Neural cell (in vitro differentiated cells): ENCODE measurements around the gene SPTSSB. TPM values are rescaled to one million over a fixed set of nuclear protein-coding genes. Genes with fewer than 3 reads are reported as not detected.

Source experiments
- H2AFZ ChIP-seq: fragments of 200-600, 300-800 bp; sonication (generic), shearing (Covaris generic); 2 replicates; pipeline ENCODE4 v1.6.0; 2014; ENCODE audit warnings: low read depth, mild to moderate bottlenecking, antibody characterized with exemption, low read length, moderate library complexity
- H3F3A ChIP-seq: fragments of 200-600 bp; shearing (Covaris generic); 2 replicates; pipeline ENCODE4 v1.6.1; 2016; ENCODE audit warnings: mild to moderate bottlenecking, moderate library complexity, mixed read lengths, antibody characterized with exemption, low read length; ENCODE audit not compliant: insufficient read depth, poor library complexity, severe bottlenecking
- H3K27ac ChIP-seq: fragments of 200-600, 300-800 bp; sonication (generic), shearing (Covaris generic); 2 replicates; pipeline ENCODE4 v1.5.1; 2014; ENCODE audit warnings: mild to moderate bottlenecking, low read length, moderate library complexity
- H3K27me3 ChIP-seq: fragments of 300-800, 200-600 bp; sonication (generic), shearing (Covaris generic); 2 replicates; pipeline ENCODE4 v1.6.0; 2014; ENCODE audit warnings: mild to moderate bottlenecking, low read depth, low read length, moderate library complexity; ENCODE audit not compliant: insufficient read depth
- H3K36me3 ChIP-seq: fragments of 300-800, 200-600 bp; sonication (generic), shearing (Covaris generic); 2 replicates; pipeline ENCODE4 v1.5.1; 2014; ENCODE audit warnings: mild to moderate bottlenecking, antibody characterized with exemption, low read length, moderate library complexity; ENCODE audit not compliant: insufficient read depth
- H3K4me2 ChIP-seq: fragments of 300-800, 200-600 bp; sonication (generic), shearing (Covaris generic); 2 replicates; pipeline ENCODE4 v1.6.0; 2014; ENCODE audit warnings: mild to moderate bottlenecking, low read length
- H3K4me3 ChIP-seq: fragments of 300-800, 200-600 bp; sonication (generic), shearing (Covaris generic); 2 replicates; pipeline ENCODE4 v1.5.1; 2014; ENCODE audit warnings: mild to moderate bottlenecking, low read length, moderate library complexity
- H3K79me2 ChIP-seq: fragments of 200-600 bp; shearing (Covaris generic); replicated peaks from 2 replicates; pipeline ENCODE4 v1.6.0; 2014; ENCODE audit warnings: mild to moderate bottlenecking, low read length, moderate library complexity; ENCODE audit not compliant: insufficient read depth
- H3K9ac ChIP-seq: fragments of 300-800, 200-600 bp; sonication (generic), shearing (Covaris generic); 2 replicates; pipeline ENCODE4 v1.6.1; 2016; ENCODE audit warnings: mild to moderate bottlenecking, low read length, mixed read lengths
- H3K9me2 ChIP-seq: fragments of 200-600 bp; shearing (Covaris generic); 2 replicates; pipeline ENCODE4 v1.6.1; 2016; ENCODE audit warnings: mild to moderate bottlenecking, low read length, mixed read lengths; ENCODE audit not compliant: insufficient read depth
- H3K9me3 ChIP-seq: fragments of 200-600, 300-800 bp; sonication (generic), shearing (Covaris generic); 2 replicates; pipeline ENCODE4 v1.6.1; 2016; ENCODE audit warnings: mild to moderate bottlenecking, mixed run types, low read length, moderate library complexity, mixed read lengths
- H4K20me1 ChIP-seq: fragments of 200-600 bp; shearing (Covaris generic); 2 replicates; pipeline ENCODE4 v1.6.1; 2016; ENCODE audit warnings: mild to moderate bottlenecking, mixed run types; ENCODE audit not compliant: insufficient read depth
- EP300 ChIP-seq: fragments of 450-650 bp; conservative IDR thresholded peaks from 2 replicates; pipeline ENCODE4 v1.6.1; 2014; ENCODE audit warnings: antibody characterized with exemption, mild to moderate bottlenecking, moderate library complexity; ENCODE audit not compliant: poor library complexity, severe bottlenecking
- EZH2 ChIP-seq: fragments of 200-600, 300-800 bp; shearing (Covaris generic), sonication (generic); IDR thresholded peaks from 2 replicates; pipeline ENCODE4 v1.6.1; 2014; ENCODE audit warnings: antibody characterized with exemption, low read length, borderline replicate concordance, mild to moderate bottlenecking; ENCODE audit not compliant: insufficient read depth, poor library complexity, severe bottlenecking
- MXI1 ChIP-seq: fragments of 450-650 bp; conservative IDR thresholded peaks from 2 replicates; pipeline ENCODE4 v1.6.1; 2014; ENCODE audit warnings: antibody characterized with exemption, mild to moderate bottlenecking; ENCODE audit not compliant: poor library complexity, severe bottlenecking
- POLR2AphosphoS5 ChIP-seq: IDR thresholded peaks from 2 replicates; pipeline ENCODE4 v1.6.1; 2012
- RAD21 ChIP-seq: fragments of 450-650 bp; conservative IDR thresholded peaks from 2 replicates; pipeline ENCODE4 v1.6.1; 2014; ENCODE audit warnings: antibody characterized with exemption, mild to moderate bottlenecking, moderate library complexity
- SMC3 ChIP-seq: fragments of 450-650 bp; conservative IDR thresholded peaks from 2 replicates; pipeline ENCODE4 v1.6.1; 2014; ENCODE audit warnings: antibody characterized with exemption, mild to moderate bottlenecking, moderate library complexity; ENCODE audit not compliant: poor library complexity
- TAF1 ChIP-seq: IDR thresholded peaks from 2 replicates; pipeline ENCODE4 v1.6.1; 2012; ENCODE audit warnings: low read depth
- polyA plus RNA-seq: library from polyadenylated mRNA; depleted of rRNA; stranded (reverse); fragments of >200 nt; gene quantifications from 2 replicates; pipeline ENCODE4 v1.2.3, GENCODE V29; 2014
- TF ChIP-seq, protein P1 (sequence below): fragments of 450-650 bp; IDR thresholded peaks from 2 replicates; pipeline ENCODE4 v1.5.1; 2014; ENCODE audit warnings: antibody characterized with exemption, mild to moderate bottlenecking, moderate library complexity; ENCODE audit not compliant: poor library complexity, severe bottlenecking
- TF ChIP-seq, protein P2 (sequence below): IDR thresholded peaks from 2 replicates; pipeline ENCODE4 v1.6.1; 2012; ENCODE audit warnings: borderline replicate concordance

SPTSSB gene
- polyA plus RNA-seq, 1 donor from 2014 or later = 0.71 TPM

DNA sequence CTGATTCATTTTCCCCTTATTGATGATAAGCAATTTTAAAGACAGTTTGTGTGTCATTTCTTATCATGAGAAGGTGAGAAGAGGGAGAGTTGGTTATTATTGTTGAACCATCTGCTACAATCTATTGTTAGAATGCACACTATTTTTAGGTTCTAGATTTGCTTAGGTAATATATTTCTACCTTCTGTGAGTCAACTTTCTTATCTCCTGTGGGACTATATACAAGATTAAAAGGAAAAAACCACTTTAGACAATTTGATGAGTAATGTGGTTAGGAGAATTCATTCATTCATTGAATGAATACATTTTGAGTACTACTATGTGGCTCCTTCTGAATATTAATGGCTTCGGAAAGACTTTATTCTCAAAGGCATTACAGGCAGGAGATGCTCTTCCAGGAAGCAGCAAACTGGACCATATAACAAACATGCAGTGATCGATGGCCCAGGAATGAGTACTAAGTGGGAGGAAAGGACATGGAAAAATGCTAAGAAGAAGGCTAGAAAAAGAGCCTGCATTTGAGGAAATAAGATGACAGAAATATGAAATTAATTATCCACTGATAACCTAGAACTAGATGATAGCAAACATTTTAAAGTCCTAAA, 22.4 kb downstream of the SPTSSB start:
- Histone ChIP-seq H3K4me2 (no peak overlapping the region), H3K9ac (no peak overlapping the region), H3F3A (no peaks in the 10 kb centered on the region), H3K4me3 (no peak overlapping the region), H4K20me1 (no peaks in the 10 kb centered on the region), H3K9me2 (no peaks in the 10 kb centered on the region), H3K79me2 (no peaks in the 10 kb centered on the region), H3K9me3 (no peaks in the 10 kb centered on the region), H3K36me3 (no peaks in the 10 kb centered on the region), H2AFZ (no peak overlapping the region), H3K27me3 (no peaks in the 10 kb centered on the region), H3K27ac (no peak overlapping the region)
- TF ChIP-seq, protein P1, sequence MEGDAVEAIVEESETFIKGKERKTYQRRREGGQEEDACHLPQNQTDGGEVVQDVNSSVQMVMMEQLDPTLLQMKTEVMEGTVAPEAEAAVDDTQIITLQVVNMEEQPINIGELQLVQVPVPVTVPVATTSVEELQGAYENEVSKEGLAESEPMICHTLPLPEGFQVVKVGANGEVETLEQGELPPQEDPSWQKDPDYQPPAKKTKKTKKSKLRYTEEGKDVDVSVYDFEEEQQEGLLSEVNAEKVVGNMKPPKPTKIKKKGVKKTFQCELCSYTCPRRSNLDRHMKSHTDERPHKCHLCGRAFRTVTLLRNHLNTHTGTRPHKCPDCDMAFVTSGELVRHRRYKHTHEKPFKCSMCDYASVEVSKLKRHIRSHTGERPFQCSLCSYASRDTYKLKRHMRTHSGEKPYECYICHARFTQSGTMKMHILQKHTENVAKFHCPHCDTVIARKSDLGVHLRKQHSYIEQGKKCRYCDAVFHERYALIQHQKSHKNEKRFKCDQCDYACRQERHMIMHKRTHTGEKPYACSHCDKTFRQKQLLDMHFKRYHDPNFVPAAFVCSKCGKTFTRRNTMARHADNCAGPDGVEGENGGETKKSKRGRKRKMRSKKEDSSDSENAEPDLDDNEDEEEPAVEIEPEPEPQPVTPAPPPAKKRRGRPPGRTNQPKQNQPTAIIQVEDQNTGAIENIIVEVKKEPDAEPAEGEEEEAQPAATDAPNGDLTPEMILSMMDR = no peak

DNA sequence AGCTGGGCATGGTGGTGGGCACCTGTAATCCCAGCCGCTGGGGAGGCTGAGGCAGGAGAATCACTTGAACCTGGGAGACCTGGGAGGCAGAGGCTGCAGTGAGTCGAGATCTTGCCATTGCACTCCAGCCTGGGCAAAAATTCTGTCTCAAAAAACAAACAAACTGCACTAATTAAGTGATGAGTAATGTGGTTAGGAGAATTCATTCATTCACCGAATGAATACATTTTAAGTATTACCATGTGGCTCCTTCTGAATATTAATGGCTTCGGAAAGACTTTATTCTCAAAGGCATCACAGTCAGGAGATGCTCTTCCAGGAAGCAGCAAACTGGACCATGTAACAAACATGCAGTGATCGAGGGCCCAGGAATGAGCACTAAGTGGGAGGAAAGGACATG, 23.6 kb downstream of the SPTSSB start:
- no peak overlapping the region for H2AFZ ChIP-seq
- no peaks in the 10 kb centered on the region for H3K9me2 ChIP-seq
- H3K79me2 ChIP-seq = no peaks in the 10 kb centered on the region
- H3K4me2 ChIP-seq = no peak overlapping the region
- TF ChIP-seq, protein P2, sequence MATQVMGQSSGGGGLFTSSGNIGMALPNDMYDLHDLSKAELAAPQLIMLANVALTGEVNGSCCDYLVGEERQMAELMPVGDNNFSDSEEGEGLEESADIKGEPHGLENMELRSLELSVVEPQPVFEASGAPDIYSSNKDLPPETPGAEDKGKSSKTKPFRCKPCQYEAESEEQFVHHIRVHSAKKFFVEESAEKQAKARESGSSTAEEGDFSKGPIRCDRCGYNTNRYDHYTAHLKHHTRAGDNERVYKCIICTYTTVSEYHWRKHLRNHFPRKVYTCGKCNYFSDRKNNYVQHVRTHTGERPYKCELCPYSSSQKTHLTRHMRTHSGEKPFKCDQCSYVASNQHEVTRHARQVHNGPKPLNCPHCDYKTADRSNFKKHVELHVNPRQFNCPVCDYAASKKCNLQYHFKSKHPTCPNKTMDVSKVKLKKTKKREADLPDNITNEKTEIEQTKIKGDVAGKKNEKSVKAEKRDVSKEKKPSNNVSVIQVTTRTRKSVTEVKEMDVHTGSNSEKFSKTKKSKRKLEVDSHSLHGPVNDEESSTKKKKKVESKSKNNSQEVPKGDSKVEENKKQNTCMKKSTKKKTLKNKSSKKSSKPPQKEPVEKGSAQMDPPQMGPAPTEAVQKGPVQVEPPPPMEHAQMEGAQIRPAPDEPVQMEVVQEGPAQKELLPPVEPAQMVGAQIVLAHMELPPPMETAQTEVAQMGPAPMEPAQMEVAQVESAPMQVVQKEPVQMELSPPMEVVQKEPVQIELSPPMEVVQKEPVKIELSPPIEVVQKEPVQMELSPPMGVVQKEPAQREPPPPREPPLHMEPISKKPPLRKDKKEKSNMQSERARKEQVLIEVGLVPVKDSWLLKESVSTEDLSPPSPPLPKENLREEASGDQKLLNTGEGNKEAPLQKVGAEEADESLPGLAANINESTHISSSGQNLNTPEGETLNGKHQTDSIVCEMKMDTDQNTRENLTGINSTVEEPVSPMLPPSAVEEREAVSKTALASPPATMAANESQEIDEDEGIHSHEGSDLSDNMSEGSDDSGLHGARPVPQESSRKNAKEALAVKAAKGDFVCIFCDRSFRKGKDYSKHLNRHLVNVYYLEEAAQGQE = no peak
- no peak for TF ChIP-seq TAF1
- no peak for TF ChIP-seq EZH2
- no peak for TF ChIP-seq POLR2AphosphoS5
- no peak for TF ChIP-seq SMC3
- TF ChIP-seq, protein P1 = no peak
- no peak for TF ChIP-seq EP300
- no peak for TF ChIP-seq RAD21
- no peak for TF ChIP-seq MXI1
- no peaks in the 10 kb centered on the region for H3K27me3 ChIP-seq
- H3K9ac ChIP-seq = no peak overlapping the region
- no peaks in the 10 kb centered on the region for H4K20me1 ChIP-seq
- no peaks in the 10 kb centered on the region for H3K9me3 ChIP-seq
- H3K4me3 ChIP-seq = no peak overlapping the region
- H3K36me3 ChIP-seq = no peaks in the 10 kb centered on the region
- no peak overlapping the region for H3K27ac ChIP-seq
- no peaks in the 10 kb centered on the region for H3F3A ChIP-seq
